HG03342 (cell line): ENCODE measurements around the gene TEX22.
"Not testable (repeated sequence)": the region's sequence is repeated elsewhere in the genome, so short reads cannot be mapped to it uniquely, and the experiment has no call there.

Source experiments
- ATAC-seq: cut with Tn5 transposase; IDR thresholded peaks from one replicate; pipeline ENCODE4 v1.9.1; 2021; ENCODE audit warnings: mild to moderate bottlenecking, moderate library complexity; ENCODE audit not compliant: unreplicated experiment

The TEX22 gene

GRCh38 chr14:105398044-105398725 lies at the start of gene TEX22:
Gene TEX22 (plus strand): TSS chr14:105398538. CDS start chr14:105399341, 803 bp downstream.
- ATAC-seq = peak; percentile 69

- ATAC-seq = no peak
Measured at GRCh38 chr14:105348945-105349699, 49.2 kb upstream of the TEX22 start.

GRCh38 chr14:105349992-105350391 lies 48.3 kb upstream of the TEX22 start:
- ATAC-seq = no peak

- ATAC-seq = no peak
Measured at GRCh38 chr14:105350450-105351244, 47.7 kb upstream of the TEX22 start.

- no peak for ATAC-seq
Measured at GRCh38 chr14:105351410-105351809, 46.9 kb upstream of the TEX22 start.

- peak; percentile 73 for ATAC-seq
Measured at GRCh38 chr14:105351920-105352851, 46.2 kb upstream of the TEX22 start.

- ATAC-seq = no peak
Measured at GRCh38 chr14:105353136-105353535, 45.2 kb upstream of the TEX22 start.

- no peak for ATAC-seq
Measured at GRCh38 chr14:105354541-105354940, 43.8 kb upstream of the TEX22 start.

- no peak for ATAC-seq
Measured at GRCh38 chr14:105355049-105355575, 43.2 kb upstream of the TEX22 start.

- no peak for ATAC-seq
Measured at GRCh38 chr14:105355850-105356604, 42.3 kb upstream of the TEX22 start.

- no peak for ATAC-seq
Measured at GRCh38 chr14:105356927-105357326, 41.4 kb upstream of the TEX22 start.

- ATAC-seq = no peak
Measured at GRCh38 chr14:105357626-105358025, 40.7 kb upstream of the TEX22 start.

- no peak for ATAC-seq
Measured at GRCh38 chr14:105358140-105358846, 40.0 kb upstream of the TEX22 start.

GRCh38 chr14:105358943-105359342 lies 39.4 kb upstream of the TEX22 start:
- ATAC-seq = no peak

- ATAC-seq = not testable (repeated sequence)
Measured at GRCh38 chr14:105361412-105361811, 36.9 kb upstream of the TEX22 start.

GRCh38 chr14:105363847-105364708 lies 34.3 kb upstream of the TEX22 start:
- no peak for ATAC-seq

- ATAC-seq = no peak
Measured at GRCh38 chr14:105365101-105365500, 33.2 kb upstream of the TEX22 start.

GRCh38 chr14:105365681-105366080 lies 32.7 kb upstream of the TEX22 start:
- no peak for ATAC-seq
